ENCODE measurements around the gene MRGPRD. TPM values are rescaled to one million over a fixed set of nuclear protein-coding genes. Genes with fewer than 3 reads are reported as not detected.

MRGPRD gene
- total RNA-seq, 1 experiment from 2014 or later = not detected

DNA sequence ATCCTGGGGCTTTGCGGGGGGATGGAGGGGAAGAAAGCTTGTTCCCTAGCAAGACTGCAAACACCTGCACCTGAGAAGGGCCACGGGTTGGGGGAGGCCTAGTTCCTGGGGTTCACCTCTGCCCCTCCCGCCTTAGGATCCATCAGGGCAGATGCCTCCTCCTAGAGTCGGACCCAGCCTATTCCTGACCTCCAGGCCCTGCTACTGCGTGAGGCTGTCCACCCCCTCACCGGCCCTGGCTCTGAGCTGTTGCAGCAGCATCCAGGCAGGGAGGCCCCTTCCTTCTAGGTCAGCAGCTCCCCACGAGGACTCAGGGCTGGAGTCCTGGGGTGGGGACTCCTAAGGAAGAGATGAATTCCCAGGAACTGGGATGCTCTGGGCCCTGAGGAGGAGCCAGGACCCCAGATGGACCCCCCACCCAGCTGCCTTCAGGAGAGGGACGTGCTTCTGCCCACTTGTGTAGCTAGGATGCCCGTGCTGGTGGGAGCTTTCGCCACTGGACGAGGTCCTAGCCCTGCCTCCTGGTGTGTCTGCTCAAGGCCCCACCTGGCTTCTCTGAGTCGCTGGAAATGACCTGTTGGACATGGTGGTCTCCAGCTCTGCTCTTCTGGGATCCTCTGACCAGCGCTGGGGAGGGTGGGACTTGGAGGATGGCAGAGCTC lies 21.9 kb upstream of the MRGPRD start:
- no peaks in the 10 kb centered on the region for H3K9me2 ChIP-seq (ENCODE audit: insufficient read depth)
- H3K4me1 ChIP-seq (ENCODE audit: control insufficient read depth in 1 of 2, insufficient read depth in 2 of 2, low read length in 2 of 2) = peaks cover under 1 to 23% of the 10 kb centered on the region in 2 experiments
- H3K4me3 ChIP-seq (replicated peaks in 1 of 2; ENCODE audit: low read depth in 1 of 2, low read length in 2 of 2) = no peak overlapping the region
- no peaks in the 10 kb centered on the region for H3K9me3 ChIP-seq (ENCODE audit: control insufficient read depth in 1 of 2, insufficient read depth in 1 of 2, low read depth in 1 of 2, low read length in 2 of 2)
- H3K27me3 ChIP-seq (ENCODE audit: insufficient read depth, low read length) = no peaks in the 10 kb centered on the region
- intact Hi-C loops (cut with micrococcal nuclease) = no loop called here
- TF ChIP-seq EGR1 (IDR thresholded peaks at IDR 0.05; ENCODE audit: low read depth) (no peak), SIN3A (IDR thresholded peaks at IDR 0.05; ENCODE audit: low read depth) (no peak), ZFX (IDR thresholded peaks at IDR 0.05) (no peak), CEBPB (IDR thresholded peaks at IDR 0.05; ENCODE audit: low read depth) (no peak)
- no TSS peak for BruUV-seq (replicated peaks)
- H3K79me2 ChIP-seq (ENCODE audit: insufficient read depth, low read length) = no peaks in the 10 kb centered on the region
- POLR2A ChIA-PET = no interaction called here
- no peak overlapping the region for H2AFZ ChIP-seq (ENCODE audit: low read depth, low read length, poor library complexity, severe bottlenecking)
- RAD21 ChIA-PET (ENCODE audit: low non-redundant PET in 1 of 2, low total read pairs in 2 of 2, uncharacterized antibody in 2 of 2, unreplicated experiment in 2 of 2) = no interaction called here
- CTCF ChIA-PET = interaction anchor here (0.7 kb wide), 1 partner anchor 42 kb away, joined by 3 read pairs; no protein-coding TSS in a partner anchor
- no peak overlapping the region for H3K4me2 ChIP-seq (ENCODE audit: low read length)
- DNase-seq (ENCODE audit: low read depth, low spot score) = no peak
- no peak overlapping the region for H3K9ac ChIP-seq (ENCODE audit: low read length)
- ATAC-seq = no peak
- H4K20me1 ChIP-seq (ENCODE audit: insufficient read depth) = no peaks in the 10 kb centered on the region
- H3K27ac ChIP-seq (ENCODE audit: low read depth, low read length) = no peak overlapping the region
- no peaks in the 10 kb centered on the region for H3K36me3 ChIP-seq (ENCODE audit: control insufficient read depth in 1 of 2, insufficient read depth in 2 of 2, low read length in 2 of 2)

DNA sequence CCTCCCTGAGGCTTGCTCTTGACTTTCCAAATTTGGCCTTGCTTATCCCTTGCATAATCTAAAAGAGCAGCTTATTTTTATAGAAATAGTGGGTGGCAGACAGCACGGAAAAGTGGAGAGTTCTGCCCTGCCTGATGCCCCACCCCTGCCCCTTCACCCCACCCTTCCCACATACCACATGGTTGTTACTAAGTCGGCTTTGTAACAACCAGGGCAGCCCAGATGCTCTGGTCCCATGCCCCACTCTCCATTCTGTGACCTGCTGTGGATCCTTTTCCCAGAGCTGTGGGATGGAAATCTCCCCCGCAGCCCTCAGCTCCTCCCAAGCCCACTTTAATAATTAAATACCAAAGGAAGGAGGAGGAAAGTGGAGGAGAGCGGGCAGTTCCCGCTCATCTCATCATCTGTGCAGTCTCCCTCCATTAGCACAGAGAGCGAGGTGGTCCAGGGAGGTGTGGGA lies 21.4 kb upstream of the MRGPRD start:
- ChIA-PET POLR2A (no interaction called here), RAD21 (ENCODE audit: low non-redundant PET in 1 of 2, low total read pairs in 2 of 2, uncharacterized antibody in 2 of 2, unreplicated experiment in 2 of 2) (no interaction called here), CTCF (no interaction called here)
- Histone ChIP-seq H3K4me3 (replicated peaks in 1 of 2; ENCODE audit: low read depth in 1 of 2, low read length in 2 of 2) (no peak overlapping the region), H4K20me1 (ENCODE audit: insufficient read depth) (no peaks in the 10 kb centered on the region), H3K4me2 (ENCODE audit: low read length) (no peak overlapping the region), H3K9me2 (ENCODE audit: insufficient read depth) (no peaks in the 10 kb centered on the region), H3K9ac (ENCODE audit: low read length) (no peak overlapping the region), H3K36me3 (ENCODE audit: control insufficient read depth in 1 of 2, insufficient read depth in 2 of 2, low read length in 2 of 2) (no peaks in the 10 kb centered on the region), H3K9me3 (ENCODE audit: control insufficient read depth in 1 of 2, insufficient read depth in 1 of 2, low read depth in 1 of 2, low read length in 2 of 2) (no peaks in the 10 kb centered on the region), H3K27me3 (ENCODE audit: insufficient read depth, low read length) (no peaks in the 10 kb centered on the region), H3K79me2 (ENCODE audit: insufficient read depth, low read length) (no peaks in the 10 kb centered on the region), H2AFZ (ENCODE audit: low read depth, low read length, poor library complexity, severe bottlenecking) (no peak overlapping the region), H3K27ac (ENCODE audit: low read depth, low read length) (no peak overlapping the region), H3K4me1 (ENCODE audit: control insufficient read depth in 1 of 2, insufficient read depth in 2 of 2, low read length in 2 of 2) (peaks cover 0 to 18% of the 10 kb centered on the region in 2 experiments; a peak in 2 of 4 replicates)
- no peak for ATAC-seq
- intact Hi-C loops (cut with micrococcal nuclease) = no loop called here
- TF ChIP-seq RAD21 (IDR thresholded peaks at IDR 0.05; ENCODE audit: low read depth) = no peak
- TF ChIP-seq JUND (IDR thresholded peaks at IDR 0.05) = no peak
- TF ChIP-seq SIN3A (IDR thresholded peaks at IDR 0.05; ENCODE audit: low read depth) = no peak
- no peak for TF ChIP-seq CBX3 (IDR thresholded peaks at IDR 0.05; ENCODE audit: low read depth)
- no peak for TF ChIP-seq EGR1 (IDR thresholded peaks at IDR 0.05; ENCODE audit: low read depth)
- TF ChIP-seq EZH2phosphoT487 (IDR thresholded peaks at IDR 0.05; ENCODE audit: borderline replicate concordance) = no peak
- TF ChIP-seq, protein P1, sequence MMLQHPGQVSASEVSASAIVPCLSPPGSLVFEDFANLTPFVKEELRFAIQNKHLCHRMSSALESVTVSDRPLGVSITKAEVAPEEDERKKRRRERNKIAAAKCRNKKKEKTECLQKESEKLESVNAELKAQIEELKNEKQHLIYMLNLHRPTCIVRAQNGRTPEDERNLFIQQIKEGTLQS (IDR thresholded peaks at IDR 0.05) = no peak
- no peak for TF ChIP-seq POLR2AphosphoS5 (IDR thresholded peaks at IDR 0.05; ENCODE audit: low read depth, low read length)
- TF ChIP-seq, protein P2, sequence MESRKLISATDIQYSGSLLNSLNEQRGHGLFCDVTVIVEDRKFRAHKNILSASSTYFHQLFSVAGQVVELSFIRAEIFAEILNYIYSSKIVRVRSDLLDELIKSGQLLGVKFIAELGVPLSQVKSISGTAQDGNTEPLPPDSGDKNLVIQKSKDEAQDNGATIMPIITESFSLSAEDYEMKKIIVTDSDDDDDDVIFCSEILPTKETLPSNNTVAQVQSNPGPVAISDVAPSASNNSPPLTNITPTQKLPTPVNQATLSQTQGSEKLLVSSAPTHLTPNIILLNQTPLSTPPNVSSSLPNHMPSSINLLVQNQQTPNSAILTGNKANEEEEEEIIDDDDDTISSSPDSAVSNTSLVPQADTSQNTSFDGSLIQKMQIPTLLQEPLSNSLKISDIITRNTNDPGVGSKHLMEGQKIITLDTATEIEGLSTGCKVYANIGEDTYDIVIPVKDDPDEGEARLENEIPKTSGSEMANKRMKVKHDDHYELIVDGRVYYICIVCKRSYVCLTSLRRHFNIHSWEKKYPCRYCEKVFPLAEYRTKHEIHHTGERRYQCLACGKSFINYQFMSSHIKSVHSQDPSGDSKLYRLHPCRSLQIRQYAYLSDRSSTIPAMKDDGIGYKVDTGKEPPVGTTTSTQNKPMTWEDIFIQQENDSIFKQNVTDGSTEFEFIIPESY (IDR thresholded peaks at IDR 0.05; ENCODE audit: extremely low read depth, insufficient replicate concordance, low read length) = no peak
- no peak for DNase-seq (ENCODE audit: low read depth, low spot score)
- no TSS peak for BruUV-seq (replicated peaks)

Data from HCT116 (cell line).